ENCODE measurements around the gene FRMD1.

- TF ChIP-seq GATA2 (IDR thresholded peaks at IDR 0.05; ENCODE audit: low read depth, low read length) (no peak), GATA3 (IDR thresholded peaks at IDR 0.05; ENCODE audit: low read depth, low read length) (no peak)
These were observed 6.3 kb downstream of the FRMD1 start for GRCh38 chr6:168072730-168073129.

Data from SH-SY5Y (cell line).